Measurements from ENCODE around the gene SCYGR7. TPM values are rescaled to one million over a fixed set of nuclear protein-coding genes. Genes with fewer than 3 reads are reported as not detected.
"Not testable (repeated sequence)": the region's sequence is repeated elsewhere in the genome, so short reads cannot be mapped to it uniquely, and the experiment has no call there.

The SCYGR7 gene
- total RNA-seq, 2 donors from 2014 or later: not detected

DNA sequence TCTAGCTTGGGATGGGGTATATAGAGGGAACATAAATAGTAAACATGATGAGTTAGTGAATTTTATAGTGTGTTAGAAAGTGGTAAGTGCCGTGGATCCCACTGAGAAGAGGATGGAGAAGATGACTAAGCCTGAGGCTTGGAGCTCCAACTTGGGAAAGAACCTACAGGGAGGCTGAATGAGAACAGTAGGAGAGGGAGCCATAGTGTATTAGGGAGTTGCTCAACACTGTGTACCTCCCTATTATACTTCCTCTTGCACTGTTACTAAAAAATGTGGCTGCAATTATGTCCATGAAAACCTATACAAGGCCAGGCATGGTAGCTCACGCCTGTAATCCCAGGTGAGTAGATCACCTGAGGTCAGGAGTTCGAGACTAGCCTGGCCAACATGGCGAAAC, 7.5 kb upstream of the SCYGR7 start:
- peaks cover 3 to 7% of the 10 kb centered on the region in 2 donors for H3K27me3 Mint-ChIP-seq
- no peaks in the 10 kb centered on the region for H3K9me3 Mint-ChIP-seq

DNA sequence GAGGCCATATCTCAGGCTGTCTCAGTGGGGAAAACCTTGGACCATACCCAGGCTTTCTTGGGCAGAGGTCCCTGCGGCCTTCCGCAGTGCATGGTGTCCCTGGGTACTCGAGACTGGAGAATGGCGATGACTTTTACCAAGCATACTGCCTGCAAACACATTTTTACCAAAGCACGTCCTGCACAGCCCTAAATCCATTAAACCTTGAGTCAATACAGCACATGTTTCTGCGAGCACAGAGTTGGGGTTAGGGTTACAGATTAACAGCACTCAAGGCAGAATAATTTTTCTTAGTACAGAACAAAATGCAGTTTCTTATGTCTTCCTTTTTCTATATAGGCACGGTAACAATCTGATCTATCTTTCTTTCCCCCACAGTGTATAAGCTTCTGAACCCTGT, 5.3 kb upstream of the SCYGR7 start:
- H3K4me1 Mint-ChIP-seq (ENCODE audit: low read depth in 2 of 2): not testable (repeated sequence)

More for the DNA sequence above, 7.5 kb upstream of the SCYGR7 start:
- no peak for ATAC-seq
- Mint-ChIP-seq H3K27ac (no peak overlapping the region), H3K4me1 (ENCODE audit: low read depth in 2 of 2) (no peaks in the 10 kb centered on the region), H3K36me3 (no peaks in the 10 kb centered on the region), H3K4me3 (no peak overlapping the region)
- DNase-seq (ENCODE audit: low spot score): no peak

DNA sequence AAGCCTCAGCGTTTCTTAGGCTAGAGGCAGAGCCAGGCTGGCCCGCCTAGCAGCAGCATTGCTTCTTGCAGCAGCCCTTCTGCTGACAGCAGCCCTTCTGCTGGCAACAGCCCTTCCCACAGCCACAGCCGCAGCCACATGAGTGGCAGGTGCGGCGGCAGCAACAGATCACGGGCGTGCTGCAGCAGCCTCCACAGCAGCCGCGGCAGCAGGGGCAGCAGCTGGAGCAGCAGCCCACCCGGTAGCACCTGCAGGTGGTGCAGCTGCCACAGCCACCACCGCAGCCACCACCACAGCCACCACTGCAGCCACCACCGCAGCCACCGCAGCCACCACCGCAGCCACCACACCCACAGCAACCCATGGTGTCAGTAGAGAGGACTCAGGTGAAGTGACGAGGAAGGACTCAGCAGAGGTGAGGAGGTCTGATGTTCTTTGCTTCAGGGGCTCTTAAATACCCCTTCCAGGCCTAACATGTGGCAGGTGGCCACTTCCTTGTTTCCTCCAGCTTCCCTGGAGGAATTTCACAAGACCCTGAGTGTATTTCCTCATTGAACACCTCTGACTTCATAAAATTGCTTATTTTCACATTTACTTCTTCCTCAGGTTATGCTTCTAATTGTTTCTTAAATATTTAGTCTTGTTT, 3.6 kb upstream of the SCYGR7 start, which contains the start of gene SCYGR6:
Gene SCYGR6, minus strand, starts transcription at position 364 of the 646 bp plus-strand sequence. Its CDS starts 0 bp downstream, at position 364.
- Mint-ChIP-seq H3K27me3 (peaks cover 0 to 7% of the 10 kb centered on the region in 2 donors), H3K9me3 (no peaks in the 10 kb centered on the region), H3K27ac (no peak within 1 kb of the TSS), H3K4me1 (ENCODE audit: low read depth in 2 of 2) (no peaks in the 10 kb centered on the region), H3K36me3 (no peaks in the 10 kb centered on the region), H3K4me3 (no peak within 1 kb of the TSS)
- ATAC-seq (no peak), DNase-seq (ENCODE audit: low spot score) (no peak)

More for the DNA sequence above, 5.3 kb upstream of the SCYGR7 start:
- H3K4me3 Mint-ChIP-seq; H3K27me3 Mint-ChIP-seq; H3K27ac Mint-ChIP-seq; H3K9me3 Mint-ChIP-seq; ATAC-seq; H3K36me3 Mint-ChIP-seq; DNase-seq (ENCODE audit: low spot score): not testable (repeated sequence)

DNA sequence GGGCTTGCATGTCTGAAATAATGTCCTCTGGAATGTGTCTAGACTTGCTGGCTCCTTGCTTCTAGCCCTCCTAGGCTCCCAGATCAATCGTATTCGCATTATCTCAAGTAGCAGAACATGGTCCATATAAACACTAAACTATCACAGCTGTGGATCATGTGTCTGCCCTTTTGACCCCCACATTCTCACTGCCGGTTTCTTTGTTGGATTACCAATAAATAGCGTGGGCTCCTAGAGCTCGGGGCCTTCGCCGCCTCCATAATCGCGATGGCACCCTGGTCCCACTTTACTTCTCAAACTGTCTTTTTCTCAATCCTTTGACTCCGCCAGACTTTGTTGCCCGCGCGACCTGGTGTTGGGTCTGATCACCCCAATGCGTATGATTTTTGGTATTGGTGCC, 11.2 kb downstream of the SCYGR7 start:
- ATAC-seq (no peak), DNase-seq (ENCODE audit: low spot score) (no peak)
- Mint-ChIP-seq H3K4me1 (ENCODE audit: low read depth in 2 of 2) (no peaks in the 10 kb centered on the region), H3K27ac (no peak overlapping the region), H3K4me3 (no peak overlapping the region), H3K36me3 (no peaks in the 10 kb centered on the region), H3K27me3 (peaks cover 10 to 13% of the 10 kb centered on the region in 2 donors), H3K9me3 (no peaks in the 10 kb centered on the region)

DNA sequence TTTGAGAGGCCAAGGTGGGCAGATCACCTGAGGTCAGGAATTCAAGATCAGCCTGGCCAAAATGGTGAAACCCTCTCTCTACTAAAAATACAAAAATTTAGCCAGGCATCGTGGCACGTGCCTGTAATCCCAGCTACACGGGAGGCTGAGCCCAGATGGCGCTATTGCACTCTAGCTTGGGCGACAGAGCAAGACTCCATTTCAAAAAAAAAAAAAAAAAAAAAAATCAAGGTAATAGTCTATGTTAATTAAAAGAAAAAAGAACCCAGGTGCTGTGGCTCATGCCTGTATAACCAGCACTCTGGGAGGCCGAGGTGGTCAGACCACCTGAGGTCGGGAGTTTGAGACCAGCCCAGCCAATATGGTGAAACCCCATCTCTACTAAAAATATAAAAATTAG, 12.6 kb downstream of the SCYGR7 start:
- not testable (repeated sequence) for H3K9me3 Mint-ChIP-seq; H3K4me1 Mint-ChIP-seq (ENCODE audit: low read depth in 2 of 2); ATAC-seq; H3K27me3 Mint-ChIP-seq; H3K27ac Mint-ChIP-seq; DNase-seq (ENCODE audit: low spot score); H3K4me3 Mint-ChIP-seq; H3K36me3 Mint-ChIP-seq

DNA sequence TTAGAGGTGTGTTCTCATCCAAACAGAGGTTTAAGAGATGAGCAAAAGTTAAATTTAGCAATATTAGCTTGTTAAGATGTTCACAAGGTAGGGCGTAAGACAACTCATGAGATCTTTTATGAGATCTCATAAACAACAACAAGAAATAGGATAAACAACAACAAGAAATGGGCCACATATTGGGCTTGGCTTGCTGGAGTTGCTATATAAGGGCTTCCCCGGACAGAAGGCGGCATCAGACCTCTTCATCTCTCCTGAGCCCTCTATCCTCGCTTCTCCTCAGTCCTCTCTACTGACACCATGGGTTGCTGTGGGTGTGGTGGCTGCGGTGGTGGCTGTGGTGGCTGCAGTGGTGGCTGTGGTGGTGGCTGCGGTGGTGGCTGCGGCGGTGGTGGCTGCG, 17.5 kb downstream of the SCYGR7 start, which contains the start of gene SCYGR8:
Gene SCYGR8, plus strand, starts transcription at position 301 of the 400 bp plus-strand sequence. Its CDS starts 0 bp downstream, at position 301.
- DNase-seq (ENCODE audit: low spot score) (no peak), ATAC-seq (no peak)
- Mint-ChIP-seq H3K36me3 (no peaks in the 10 kb centered on the region), H3K27me3 (peaks cover 5 to 7% of the 10 kb centered on the region in 2 donors), H3K4me1 (ENCODE audit: low read depth in 2 of 2) (no peaks in the 10 kb centered on the region), H3K9me3 (no peaks in the 10 kb centered on the region), H3K4me3 (no peak within 1 kb of the TSS), H3K27ac (no peak within 1 kb of the TSS)

DNA sequence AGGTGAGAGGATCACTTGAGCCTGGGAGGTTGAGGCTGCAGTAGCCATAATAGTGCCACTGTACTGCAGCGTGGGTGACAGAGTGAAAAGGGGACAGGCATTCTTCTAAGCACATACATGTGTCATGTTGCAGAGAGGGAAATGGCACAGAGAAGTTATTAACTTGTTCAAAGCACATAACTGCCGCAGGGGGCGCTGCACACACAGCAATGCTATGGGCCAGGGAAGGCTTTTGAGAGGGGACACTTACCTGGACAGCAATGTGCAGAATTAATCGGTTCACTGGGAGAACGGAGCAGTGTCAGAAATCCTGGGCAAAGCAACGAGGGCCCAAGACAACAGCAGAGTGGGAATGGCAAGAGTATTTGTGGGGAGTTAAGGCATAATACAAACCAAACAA, 19.9 kb downstream of the SCYGR7 start:
- Mint-ChIP-seq H3K27ac (no peak overlapping the region), H3K9me3 (no peaks in the 10 kb centered on the region), H3K27me3 (peaks cover 7 to 8% of the 10 kb centered on the region in 2 donors), H3K4me1 (ENCODE audit: low read depth in 2 of 2) (no peaks in the 10 kb centered on the region), H3K4me3 (no peak overlapping the region), H3K36me3 (no peaks in the 10 kb centered on the region)
- ATAC-seq (no peak), DNase-seq (ENCODE audit: low spot score) (no peak)

DNA sequence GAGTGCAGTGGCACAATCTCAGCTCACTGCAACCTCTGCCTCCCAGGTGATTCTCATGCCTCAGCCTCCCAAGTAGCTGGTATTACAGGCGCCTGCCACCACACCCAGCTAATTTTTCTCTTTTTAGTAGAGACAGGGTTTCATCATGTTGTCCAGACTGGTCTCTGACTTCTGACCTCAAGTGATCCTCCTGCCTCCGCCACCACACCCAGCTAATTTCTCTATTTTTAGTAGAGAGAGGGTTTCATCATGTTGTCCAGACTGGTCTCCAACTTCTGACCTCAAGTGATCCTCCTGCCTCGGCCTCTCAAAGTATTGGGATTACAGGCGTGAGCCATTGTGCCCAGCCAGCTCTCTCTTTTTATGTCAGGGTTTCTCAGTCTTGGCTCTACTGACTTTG, 28.1 kb downstream of the SCYGR7 start:
- H3K4me3 Mint-ChIP-seq, ATAC-seq: not testable (repeated sequence)

DNA sequence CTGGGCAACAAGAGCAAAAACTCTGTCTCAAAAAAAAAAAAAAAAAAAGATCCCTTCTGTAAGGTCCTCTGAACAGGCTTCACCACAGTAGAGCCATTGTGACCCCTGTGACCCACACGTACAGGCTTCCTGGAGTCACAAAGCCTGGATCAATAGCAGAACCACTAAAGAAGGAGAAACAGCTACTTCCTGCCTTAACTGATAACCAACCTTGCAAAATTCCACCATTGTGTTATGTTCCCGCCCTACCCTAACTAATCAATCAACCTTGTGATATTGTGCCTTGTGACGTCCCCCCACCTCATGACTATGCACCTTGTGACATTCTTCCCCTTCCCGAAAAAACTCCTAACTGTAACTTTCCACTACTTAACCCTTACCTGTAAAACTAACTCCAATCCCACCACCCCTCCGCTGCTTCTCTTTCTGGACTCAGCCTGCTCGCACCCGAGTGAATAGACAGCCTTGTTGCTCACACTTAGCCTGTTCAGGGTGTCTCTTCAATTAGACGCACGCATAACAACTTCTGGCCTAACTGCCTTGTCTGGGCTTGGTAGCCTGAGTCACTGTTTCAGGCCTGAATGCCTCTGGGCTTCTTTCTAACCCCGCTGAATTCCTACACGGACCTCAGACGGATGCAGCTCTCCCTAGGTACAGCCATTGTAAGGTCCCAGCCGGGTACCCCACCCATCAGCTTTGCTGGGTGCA, 31.4 kb downstream of the SCYGR7 start:
- H3K4me1 Mint-ChIP-seq (ENCODE audit: low read depth in 2 of 2): no peaks in the 10 kb centered on the region
- no peaks in the 10 kb centered on the region for H3K9me3 Mint-ChIP-seq
- DNase-seq (ENCODE audit: low spot score): no peak
- ATAC-seq: peak in 1 of 2 donors; percentile 27
- peaks cover 6 to 8% of the 10 kb centered on the region in 2 donors for H3K27me3 Mint-ChIP-seq
- H3K36me3 Mint-ChIP-seq: no peaks in the 10 kb centered on the region
- no peak overlapping the region for H3K27ac Mint-ChIP-seq
- H3K4me3 Mint-ChIP-seq: no peak overlapping the region

More for the DNA sequence above, 28.1 kb downstream of the SCYGR7 start:
- H3K27me3 Mint-ChIP-seq: peaks cover 4 to 13% of the 10 kb centered on the region in 2 donors
- not testable (repeated sequence) for H3K36me3 Mint-ChIP-seq; H3K4me1 Mint-ChIP-seq (ENCODE audit: low read depth in 2 of 2); H3K9me3 Mint-ChIP-seq; H3K27ac Mint-ChIP-seq; DNase-seq (ENCODE audit: low spot score)

DNA sequence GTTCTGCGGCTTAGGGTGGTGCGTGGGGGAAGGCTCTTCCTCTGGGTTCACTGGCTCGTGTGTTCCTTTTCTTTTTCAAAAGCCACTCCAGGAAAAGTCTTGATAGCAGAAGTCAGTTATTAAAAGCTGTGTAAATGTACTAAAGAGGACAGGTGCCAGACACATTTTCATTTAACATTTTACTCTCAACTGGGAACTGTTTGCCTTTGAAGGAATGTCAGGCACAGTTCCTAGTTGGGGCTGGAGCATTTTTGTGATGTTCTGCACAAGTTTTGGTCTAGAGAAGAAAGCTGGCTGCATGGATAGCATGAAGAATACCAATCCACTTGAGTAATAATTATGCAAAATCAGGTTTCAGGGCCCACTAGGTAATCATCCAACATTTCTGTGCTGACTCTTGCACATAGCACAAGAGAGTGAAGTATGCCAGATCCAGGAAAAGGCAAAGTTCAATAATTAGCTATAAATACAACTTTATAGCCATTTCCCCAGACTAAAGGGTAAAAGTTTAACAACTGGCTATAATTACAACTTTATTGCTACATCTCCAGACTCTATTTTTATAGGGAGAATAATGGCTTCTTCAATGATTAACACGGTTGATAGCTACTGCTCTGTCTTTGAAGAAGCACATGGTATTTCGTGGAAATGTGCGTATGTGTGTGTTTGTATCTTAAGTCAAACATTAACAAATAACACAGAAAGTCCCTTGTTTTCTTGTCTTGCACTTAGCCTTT, 33.8 kb downstream of the SCYGR7 start:
- Mint-ChIP-seq H3K27ac (no peak overlapping the region), H3K9me3 (no peaks in the 10 kb centered on the region), H3K4me3 (no peak overlapping the region), H3K36me3 (no peaks in the 10 kb centered on the region), H3K27me3 (peaks cover 8 to 10% of the 10 kb centered on the region in 2 donors), H3K4me1 (ENCODE audit: low read depth in 2 of 2) (no peaks in the 10 kb centered on the region)
- ATAC-seq (no peak), DNase-seq (ENCODE audit: low spot score) (no peak)

DNA sequence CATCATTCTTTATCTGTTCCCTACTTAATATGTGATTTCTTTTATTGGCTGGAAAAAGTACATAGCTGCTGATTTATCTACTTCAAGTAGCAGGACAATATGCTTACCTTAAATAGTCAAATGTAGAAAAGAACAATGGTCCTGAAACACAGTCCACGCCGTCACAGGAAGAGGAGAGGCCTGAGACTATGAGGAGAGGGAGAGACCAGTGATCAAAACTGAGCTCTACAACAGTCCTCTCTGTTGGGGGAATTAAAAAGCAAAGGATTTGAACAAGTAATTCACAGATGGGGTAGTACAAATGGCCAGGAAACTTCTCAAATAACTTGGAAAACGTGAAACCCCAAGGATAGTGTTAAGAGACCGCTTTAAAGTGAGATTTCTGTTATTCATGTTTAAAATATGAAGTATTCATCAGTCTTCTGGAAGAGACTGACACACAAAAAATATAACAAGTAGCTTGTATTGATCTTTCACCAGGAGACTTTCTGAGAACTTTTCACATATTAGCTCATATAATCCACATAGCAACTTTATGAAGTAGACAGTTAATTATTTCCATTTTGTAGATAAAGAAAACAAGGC, 37.7 kb downstream of the SCYGR7 start:
- Mint-ChIP-seq H3K27me3 (peaks cover 0 to 5% of the 10 kb centered on the region in 2 donors), H3K4me1 (ENCODE audit: low read depth in 2 of 2) (no peaks in the 10 kb centered on the region), H3K9me3 (no peaks in the 10 kb centered on the region), H3K4me3 (no peak overlapping the region), H3K36me3 (no peaks in the 10 kb centered on the region), H3K27ac (no peak overlapping the region)
- DNase-seq (ENCODE audit: low spot score) (no peak), ATAC-seq (no peak)

DNA sequence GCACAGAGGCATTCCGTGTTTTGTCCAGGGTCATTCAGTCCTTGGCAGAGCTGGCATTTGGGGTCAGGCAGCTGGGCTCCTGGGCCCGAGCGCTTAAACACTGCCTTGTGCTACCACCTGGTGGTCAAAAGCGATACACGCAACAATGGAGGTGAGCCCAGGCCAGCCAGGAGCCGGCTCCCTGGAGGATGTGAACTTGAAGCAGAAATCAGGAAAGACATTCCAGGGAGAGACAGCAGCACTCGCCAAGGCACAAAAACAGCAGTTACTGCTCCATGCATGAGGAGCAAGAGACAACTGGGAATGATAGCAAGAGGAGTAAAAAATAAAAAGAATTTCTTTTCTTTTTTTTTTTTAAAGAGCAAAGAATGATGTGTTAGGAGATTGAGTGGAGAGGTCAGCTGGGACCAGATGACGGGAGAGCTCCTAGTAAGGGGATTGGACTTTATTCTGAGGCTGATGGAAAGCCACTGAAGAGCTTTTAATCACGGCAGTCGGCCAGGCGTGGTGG, 38.3 kb downstream of the SCYGR7 start:
- H3K27ac Mint-ChIP-seq: no peak overlapping the region
- H3K27me3 Mint-ChIP-seq: peaks cover 0 to 5% of the 10 kb centered on the region in 2 donors
- peak; percentile 62 for DNase-seq (ENCODE audit: low spot score)
- peak; percentile 71 to 77 for ATAC-seq
- H3K36me3 Mint-ChIP-seq: no peaks in the 10 kb centered on the region
- no peaks in the 10 kb centered on the region for H3K4me1 Mint-ChIP-seq (ENCODE audit: low read depth in 2 of 2)
- H3K9me3 Mint-ChIP-seq: no peaks in the 10 kb centered on the region
- no peak overlapping the region for H3K4me3 Mint-ChIP-seq

DNA sequence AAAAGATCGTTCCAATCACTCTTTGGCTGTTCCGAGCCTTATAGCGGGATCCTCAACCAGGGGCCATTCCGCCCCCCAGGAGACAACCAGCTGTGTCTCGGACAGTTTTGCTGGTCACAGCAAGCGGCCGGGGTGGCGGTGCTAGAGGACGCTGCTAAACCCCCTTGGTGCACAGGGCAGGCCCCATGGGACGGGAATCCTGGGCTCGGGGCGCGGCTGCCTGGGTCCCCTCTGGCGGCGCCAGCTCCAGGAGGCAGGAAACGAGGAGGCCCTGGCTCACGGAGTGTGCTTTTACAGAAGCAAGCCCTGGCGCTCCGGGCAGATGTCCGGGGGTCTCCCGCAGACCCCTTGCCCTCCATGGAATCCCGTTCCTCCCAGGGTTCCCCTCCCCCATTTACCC, 39.7 kb downstream of the SCYGR7 start:
- H3K4me1 Mint-ChIP-seq (ENCODE audit: low read depth in 2 of 2): no peaks in the 10 kb centered on the region
- no peaks in the 10 kb centered on the region for H3K36me3 Mint-ChIP-seq
- H3K9me3 Mint-ChIP-seq: no peaks in the 10 kb centered on the region
- H3K4me3 Mint-ChIP-seq: no peak overlapping the region
- no peak overlapping the region for H3K27ac Mint-ChIP-seq
- ATAC-seq (peak in 1 of 2 donors; percentile 9), DNase-seq (ENCODE audit: low spot score) (no peak)
- H3K27me3 Mint-ChIP-seq: peaks cover 0 to 3% of the 10 kb centered on the region in 2 donors

All from natural killer cell treated with Interleukin-12 subunit alpha and Interleukin-12 subunit beta and Interleukin-15 and Interleukin-18, amount 100 ng/mL, for 72 hours (primary cell).